ENCODE results near the gene ERLIN1. TPM values are rescaled to one million over a fixed set of nuclear protein-coding genes. Genes with fewer than 3 reads are reported as not detected.

The ERLIN1 gene
- total and polyA plus RNA-seq, 4 donors: 21.7 to 85.4 (median 70.0) TPM

- TF ChIP-seq REST (IDR thresholded peaks at IDR 0.05) (no peak), NR2F2 (IDR thresholded peaks at IDR 0.05) (no peak), JUND (IDR thresholded peaks at IDR 0.05) (no peak), GABPA (IDR thresholded peaks at IDR 0.05 in 1 of 2, conservative IDR thresholded peaks at IDR 0.05 in 1 of 2) (no peak), SP1 (IDR thresholded peaks at IDR 0.05) (no peak), RXRA (IDR thresholded peaks at IDR 0.05) (no peak), RAD21 (IDR thresholded peaks at IDR 0.05) (no peak), TAF1 (conservative IDR thresholded peaks at IDR 0.05) (no peak), HNF4A (conservative IDR thresholded peaks at IDR 0.05) (no peak), MAX (IDR thresholded peaks at IDR 0.05) (no peak)
- TF ChIP-seq, protein P1, sequence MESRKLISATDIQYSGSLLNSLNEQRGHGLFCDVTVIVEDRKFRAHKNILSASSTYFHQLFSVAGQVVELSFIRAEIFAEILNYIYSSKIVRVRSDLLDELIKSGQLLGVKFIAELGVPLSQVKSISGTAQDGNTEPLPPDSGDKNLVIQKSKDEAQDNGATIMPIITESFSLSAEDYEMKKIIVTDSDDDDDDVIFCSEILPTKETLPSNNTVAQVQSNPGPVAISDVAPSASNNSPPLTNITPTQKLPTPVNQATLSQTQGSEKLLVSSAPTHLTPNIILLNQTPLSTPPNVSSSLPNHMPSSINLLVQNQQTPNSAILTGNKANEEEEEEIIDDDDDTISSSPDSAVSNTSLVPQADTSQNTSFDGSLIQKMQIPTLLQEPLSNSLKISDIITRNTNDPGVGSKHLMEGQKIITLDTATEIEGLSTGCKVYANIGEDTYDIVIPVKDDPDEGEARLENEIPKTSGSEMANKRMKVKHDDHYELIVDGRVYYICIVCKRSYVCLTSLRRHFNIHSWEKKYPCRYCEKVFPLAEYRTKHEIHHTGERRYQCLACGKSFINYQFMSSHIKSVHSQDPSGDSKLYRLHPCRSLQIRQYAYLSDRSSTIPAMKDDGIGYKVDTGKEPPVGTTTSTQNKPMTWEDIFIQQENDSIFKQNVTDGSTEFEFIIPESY (IDR thresholded peaks at IDR 0.05): no peak
- Histone ChIP-seq H3K4me3 (ENCODE audit: low read depth in 1 of 3, low read length in 3 of 3) (no peak overlapping the region), H3K4me1 (ENCODE audit: control insufficient read depth in 4 of 4, insufficient read depth in 4 of 4, low read length in 3 of 4) (peaks cover 2 to 10% (median 4%) of the 10 kb centered on the region in 4 donors), H3K9ac (ENCODE audit: low read depth in 1 of 2, low read length in 2 of 2) (no peak overlapping the region), H3K27ac (ENCODE audit: low read depth in 1 of 2, low read length in 2 of 2) (no peak overlapping the region), H3K27me3 (ENCODE audit: control insufficient read depth in 4 of 4, insufficient read depth in 4 of 4, low read length in 3 of 4) (no peaks in the 10 kb centered on the region), H3K36me3 (ENCODE audit: control insufficient read depth in 4 of 4, insufficient read depth in 3 of 4, low read depth in 1 of 4, low read length in 3 of 4) (peaks cover 2 to 34% (median 24%) of the 10 kb centered on the region in 4 donors), H3K9me3 (ENCODE audit: control insufficient read depth in 4 of 4, low read length in 3 of 4) (no peaks in the 10 kb centered on the region)
- WGBS: 97% methylated on average over 5 of the region's 5 CpGs
- no peak for DNase-seq (ENCODE audit: low spot score)
Observed at GRCh38 chr10:100223879-100224278, 38.0 kb upstream of the ERLIN1 start.

DNA sequence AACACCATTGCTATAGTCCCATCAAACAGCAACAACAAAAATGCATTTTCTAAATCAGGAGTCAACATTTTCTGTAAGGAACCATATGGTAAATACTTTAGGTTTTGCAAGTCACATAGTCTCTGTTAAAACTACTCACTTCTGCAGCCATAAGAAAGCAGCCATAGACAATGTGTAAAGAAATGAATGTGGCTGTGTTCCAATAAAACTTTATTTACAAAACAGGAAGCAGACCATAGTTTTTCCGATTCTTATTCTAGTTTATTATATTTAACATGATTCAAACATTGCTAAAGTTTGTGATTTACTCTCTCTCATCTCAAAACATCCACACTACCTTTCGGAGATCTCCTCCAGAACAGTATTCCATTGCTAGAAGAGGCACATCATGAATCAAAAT, 36.7 kb upstream of the ERLIN1 start:
- H3K4me1 ChIP-seq (ENCODE audit: control insufficient read depth in 4 of 4, insufficient read depth in 4 of 4, low read length in 3 of 4): no peaks in the 10 kb centered on the region
- DNase-seq (ENCODE audit: low spot score): no peak
- H3K27ac ChIP-seq (ENCODE audit: low read depth in 1 of 2, low read length in 2 of 2): no peak overlapping the region
- peaks cover 7 to 46% (median 32%) of the 10 kb centered on the region in 4 donors for H3K36me3 ChIP-seq (ENCODE audit: control insufficient read depth in 4 of 4, insufficient read depth in 3 of 4, low read depth in 1 of 4, low read length in 3 of 4)
- no peaks in the 10 kb centered on the region for H3K9me3 ChIP-seq (ENCODE audit: control insufficient read depth in 4 of 4, low read length in 3 of 4)
- H3K27me3 ChIP-seq (ENCODE audit: control insufficient read depth in 4 of 4, insufficient read depth in 4 of 4, low read length in 3 of 4): no peaks in the 10 kb centered on the region
- over 99% methylated on average over 2 of the region's 2 CpGs for WGBS
- no peak overlapping the region for H3K9ac ChIP-seq (ENCODE audit: low read depth in 1 of 2, low read length in 2 of 2)
- no peak overlapping the region for H3K4me3 ChIP-seq (ENCODE audit: low read depth in 1 of 3, low read length in 3 of 3)
- TF ChIP-seq HNF4G (IDR thresholded peaks at IDR 0.05): no peak
- no peak for TF ChIP-seq YY1 (IDR thresholded peaks at IDR 0.05)
- TF ChIP-seq TAF1 (conservative IDR thresholded peaks at IDR 0.05): no peak
- TF ChIP-seq RXRA (IDR thresholded peaks at IDR 0.05): no peak
- no peak for TF ChIP-seq FOXA2 (IDR thresholded peaks at IDR 0.05)
- TF ChIP-seq RAD21 (IDR thresholded peaks at IDR 0.05): no peak
- no peak for TF ChIP-seq SP1 (IDR thresholded peaks at IDR 0.05)
- TF ChIP-seq, protein P2, sequence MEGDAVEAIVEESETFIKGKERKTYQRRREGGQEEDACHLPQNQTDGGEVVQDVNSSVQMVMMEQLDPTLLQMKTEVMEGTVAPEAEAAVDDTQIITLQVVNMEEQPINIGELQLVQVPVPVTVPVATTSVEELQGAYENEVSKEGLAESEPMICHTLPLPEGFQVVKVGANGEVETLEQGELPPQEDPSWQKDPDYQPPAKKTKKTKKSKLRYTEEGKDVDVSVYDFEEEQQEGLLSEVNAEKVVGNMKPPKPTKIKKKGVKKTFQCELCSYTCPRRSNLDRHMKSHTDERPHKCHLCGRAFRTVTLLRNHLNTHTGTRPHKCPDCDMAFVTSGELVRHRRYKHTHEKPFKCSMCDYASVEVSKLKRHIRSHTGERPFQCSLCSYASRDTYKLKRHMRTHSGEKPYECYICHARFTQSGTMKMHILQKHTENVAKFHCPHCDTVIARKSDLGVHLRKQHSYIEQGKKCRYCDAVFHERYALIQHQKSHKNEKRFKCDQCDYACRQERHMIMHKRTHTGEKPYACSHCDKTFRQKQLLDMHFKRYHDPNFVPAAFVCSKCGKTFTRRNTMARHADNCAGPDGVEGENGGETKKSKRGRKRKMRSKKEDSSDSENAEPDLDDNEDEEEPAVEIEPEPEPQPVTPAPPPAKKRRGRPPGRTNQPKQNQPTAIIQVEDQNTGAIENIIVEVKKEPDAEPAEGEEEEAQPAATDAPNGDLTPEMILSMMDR (IDR thresholded peaks at IDR 0.05; ENCODE audit: low read depth, low read length, missing input control): no peak
- TF ChIP-seq REST (IDR thresholded peaks at IDR 0.05): no peak
- TF ChIP-seq EGR1 (IDR thresholded peaks at IDR 0.05; ENCODE audit: low read depth in 2 of 2): no peak
- TF ChIP-seq, protein P1 (IDR thresholded peaks at IDR 0.05): no peak
- TF ChIP-seq NR2F2 (IDR thresholded peaks at IDR 0.05): no peak
- no peak for TF ChIP-seq MAX (IDR thresholded peaks at IDR 0.05)
- no peak for TF ChIP-seq JUND (IDR thresholded peaks at IDR 0.05)
- no peak for TF ChIP-seq GABPA (IDR thresholded peaks at IDR 0.05 in 1 of 2, conservative IDR thresholded peaks at IDR 0.05 in 1 of 2)
- TF ChIP-seq, protein P3, sequence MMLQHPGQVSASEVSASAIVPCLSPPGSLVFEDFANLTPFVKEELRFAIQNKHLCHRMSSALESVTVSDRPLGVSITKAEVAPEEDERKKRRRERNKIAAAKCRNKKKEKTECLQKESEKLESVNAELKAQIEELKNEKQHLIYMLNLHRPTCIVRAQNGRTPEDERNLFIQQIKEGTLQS (IDR thresholded peaks at IDR 0.05): no peak
- no peak for TF ChIP-seq HNF4A (conservative IDR thresholded peaks at IDR 0.05)
